ENCODE measurements around the gene CDIP1.

GRCh38 chr16:4467916-4468315, 70.7 kb downstream of the CDIP1 start:
- TF ChIP-seq POLR2A (IDR thresholded peaks at IDR 0.05), result no peak
- no peak for TF ChIP-seq CTCF (IDR thresholded peaks at IDR 0.05)

All from body of pancreas (tissue), 4 donors.